ENCODE measurements around the gene SRD5A1. TPM values are rescaled to one million over a fixed set of nuclear protein-coding genes. Genes with fewer than 3 reads are reported as not detected.
A peak's percentile ranks its signal among the peaks of the same experiment; 100 is the strongest.

SRD5A1 gene
- total RNA-seq, 3 donors from 2014 or later (not counting 1 experiment from before 2014, with no cell fraction given) = 6.5 to 11.0 (median 7.8) TPM

DNA sequence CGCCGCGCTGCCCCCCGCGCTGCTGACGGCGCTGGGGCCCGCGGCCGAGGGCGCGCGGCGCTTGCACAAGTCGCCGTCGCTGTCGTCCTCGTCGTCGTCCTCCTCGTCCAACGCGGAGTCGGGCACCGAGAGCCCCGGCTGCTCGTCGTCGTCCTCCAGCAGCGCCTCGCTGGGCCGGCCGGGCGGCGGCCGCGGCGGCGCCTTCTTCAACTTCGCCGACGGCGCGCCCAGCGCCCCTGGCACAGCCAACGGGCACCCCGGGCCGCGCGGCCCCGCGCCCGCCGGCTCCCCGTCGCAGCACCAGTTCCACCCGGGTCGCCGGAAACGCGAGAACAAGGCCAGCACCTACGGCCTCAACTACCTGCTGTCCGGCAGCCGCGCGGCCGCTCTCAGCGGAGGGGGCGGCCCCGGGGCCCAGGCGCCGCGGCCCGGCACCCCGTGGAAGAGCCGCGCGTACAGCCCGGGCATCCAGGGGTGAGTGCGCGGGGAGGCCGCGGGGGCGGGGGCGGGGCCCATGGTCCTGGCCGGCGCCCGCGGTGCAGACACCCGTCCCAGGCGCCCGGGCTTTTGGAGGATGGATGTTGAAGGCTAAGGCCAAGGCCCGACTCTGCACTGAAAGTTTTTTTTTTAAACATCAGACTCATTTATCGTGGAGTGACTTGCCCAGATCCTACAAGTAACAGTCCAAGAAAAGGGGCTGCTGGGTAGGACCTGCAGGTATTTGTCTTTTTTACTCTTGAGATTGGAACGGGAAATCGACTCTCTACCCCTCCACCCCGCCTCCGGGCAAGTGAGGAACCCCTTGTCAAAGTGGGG lies 81.2 kb downstream of the SRD5A1 start:
- Histone ChIP-seq H3K27ac (ENCODE audit: low read length) (no peak overlapping the region), H3K9me3 (ENCODE audit: control insufficient read depth, insufficient read depth, low read length) (no peaks in the 10 kb centered on the region), H3K4me1 (ENCODE audit: control insufficient read depth, insufficient read depth, low read length) (peaks cover 36% of the 10 kb centered on the region), H3K4me3 (ENCODE audit: low read length) (peak overlapping the region; percentile 38), H3K27me3 (ENCODE audit: control insufficient read depth, insufficient read depth, low read length) (peaks cover 2% of the 10 kb centered on the region), H3K36me3 (ENCODE audit: control insufficient read depth, insufficient read depth, low read length) (no peaks in the 10 kb centered on the region)
- H3K27me3 Mint-ChIP-seq (ENCODE audit: low read depth in 2 of 2) = peaks cover 7 to 8% of the 10 kb centered on the region in 2 donors
- H3K9me3 Mint-ChIP-seq = no peaks in the 10 kb centered on the region
- H3K4me3 Mint-ChIP-seq = peak overlapping the region; percentile 82
- WGBS (ENCODE audit: insufficient coverage) = under 1% methylated on average over 95 of the region's 99 CpGs
- no peaks in the 10 kb centered on the region for H3K36me3 Mint-ChIP-seq
- intact Hi-C loops (cut with micrococcal nuclease) = loop anchor here (5.0 kb wide), 1 partner anchor 1222 kb away; no protein-coding TSS in a partner anchor
- peaks cover 53 to 62% of the 10 kb centered on the region in 2 donors for H3K4me1 Mint-ChIP-seq
- TF ChIP-seq, protein P1, sequence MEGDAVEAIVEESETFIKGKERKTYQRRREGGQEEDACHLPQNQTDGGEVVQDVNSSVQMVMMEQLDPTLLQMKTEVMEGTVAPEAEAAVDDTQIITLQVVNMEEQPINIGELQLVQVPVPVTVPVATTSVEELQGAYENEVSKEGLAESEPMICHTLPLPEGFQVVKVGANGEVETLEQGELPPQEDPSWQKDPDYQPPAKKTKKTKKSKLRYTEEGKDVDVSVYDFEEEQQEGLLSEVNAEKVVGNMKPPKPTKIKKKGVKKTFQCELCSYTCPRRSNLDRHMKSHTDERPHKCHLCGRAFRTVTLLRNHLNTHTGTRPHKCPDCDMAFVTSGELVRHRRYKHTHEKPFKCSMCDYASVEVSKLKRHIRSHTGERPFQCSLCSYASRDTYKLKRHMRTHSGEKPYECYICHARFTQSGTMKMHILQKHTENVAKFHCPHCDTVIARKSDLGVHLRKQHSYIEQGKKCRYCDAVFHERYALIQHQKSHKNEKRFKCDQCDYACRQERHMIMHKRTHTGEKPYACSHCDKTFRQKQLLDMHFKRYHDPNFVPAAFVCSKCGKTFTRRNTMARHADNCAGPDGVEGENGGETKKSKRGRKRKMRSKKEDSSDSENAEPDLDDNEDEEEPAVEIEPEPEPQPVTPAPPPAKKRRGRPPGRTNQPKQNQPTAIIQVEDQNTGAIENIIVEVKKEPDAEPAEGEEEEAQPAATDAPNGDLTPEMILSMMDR (IDR thresholded peaks at IDR 0.05) = no peak
- H3K27ac Mint-ChIP-seq = peak overlapping the region; percentile 38
- DNase-seq = peak; percentile 28 to 52
- no peak for ATAC-seq

DNA sequence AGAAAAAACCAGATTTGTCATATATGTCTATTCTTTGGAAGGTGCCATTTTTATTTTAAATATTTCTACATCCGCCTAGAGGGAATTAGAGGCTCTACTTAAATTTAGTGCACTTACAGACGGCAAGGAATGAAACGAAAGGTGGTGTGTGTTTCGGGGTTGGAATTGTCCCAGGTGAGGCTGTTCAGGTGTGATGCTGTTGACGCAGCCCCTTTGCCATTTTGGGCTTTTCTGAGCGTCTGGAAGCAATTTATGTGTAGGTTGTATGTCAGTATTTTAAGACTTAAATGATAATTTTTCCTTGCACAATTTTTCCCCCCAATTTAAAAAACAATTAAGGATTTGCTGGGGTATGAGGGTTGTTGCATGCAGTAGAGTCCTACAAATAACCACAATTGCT lies 82.0 kb downstream of the SRD5A1 start:
- intact Hi-C loops (cut with micrococcal nuclease) = no loop called here

DNA sequence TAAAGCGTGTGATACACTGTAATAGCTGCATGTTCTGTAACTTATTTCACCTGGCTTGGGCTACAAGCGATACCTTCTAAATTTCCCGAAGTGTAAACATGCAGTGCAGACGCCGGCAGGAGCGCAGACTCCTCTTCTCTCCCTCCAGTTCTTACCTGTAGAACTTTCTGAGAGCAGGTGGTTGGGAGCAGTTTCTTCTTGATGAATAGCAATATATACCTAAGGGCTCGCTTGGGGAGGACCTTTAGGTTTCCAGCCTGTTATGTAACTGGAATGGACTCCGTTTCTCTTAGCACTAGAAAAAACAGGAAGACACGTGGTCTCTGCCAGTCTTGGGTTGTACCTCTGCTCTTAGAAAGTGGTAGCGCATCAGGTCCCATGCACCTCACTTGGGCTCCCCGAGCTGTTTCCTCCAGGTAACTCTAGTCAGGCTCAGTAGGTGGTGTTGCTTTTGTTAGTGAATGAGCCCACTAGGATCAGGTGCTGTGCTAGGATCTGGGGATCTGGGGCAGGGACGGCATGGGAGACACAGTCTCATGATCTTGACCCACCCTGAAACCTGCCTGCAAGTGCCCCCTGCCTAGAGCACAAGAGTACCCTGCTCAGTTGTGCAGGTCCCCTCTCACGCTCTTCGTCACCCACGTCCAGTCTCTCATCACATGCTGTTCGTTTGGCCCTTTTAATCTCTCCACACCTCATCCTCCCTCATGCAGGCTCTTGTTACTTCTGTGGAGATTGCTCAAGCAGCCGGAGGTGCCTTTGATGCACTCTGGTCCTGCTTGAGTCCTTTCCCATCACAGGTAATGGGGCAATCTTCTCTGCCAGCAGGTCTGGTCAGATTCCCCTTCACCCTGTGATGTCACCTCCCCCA lies 82.8 kb downstream of the SRD5A1 start:
- TF ChIP-seq, protein P1 (IDR thresholded peaks at IDR 0.05) = no peak
- Histone ChIP-seq H3K9me3 (ENCODE audit: control insufficient read depth, insufficient read depth, low read length) (no peaks in the 10 kb centered on the region), H3K36me3 (ENCODE audit: control insufficient read depth, insufficient read depth, low read length) (no peaks in the 10 kb centered on the region), H3K27me3 (ENCODE audit: control insufficient read depth, insufficient read depth, low read length) (no peaks in the 10 kb centered on the region), H3K4me1 (ENCODE audit: control insufficient read depth, insufficient read depth, low read length) (peaks cover 36% of the 10 kb centered on the region), H3K27ac (ENCODE audit: low read length) (no peak overlapping the region), H3K4me3 (ENCODE audit: low read length) (peak overlapping the region; percentile 1)
- H3K4me1 Mint-ChIP-seq = peaks cover 66 to 70% of the 10 kb centered on the region in 2 donors
- DNase-seq (peak in 1 of 2 donors; percentile 66), ATAC-seq (no peak)
- intact Hi-C loops (cut with micrococcal nuclease) = no loop called here
- no peaks in the 10 kb centered on the region for H3K36me3 Mint-ChIP-seq
- H3K4me3 Mint-ChIP-seq = peak overlapping the region; percentile 82
- H3K9me3 Mint-ChIP-seq = no peaks in the 10 kb centered on the region
- H3K27ac Mint-ChIP-seq = peak overlapping the region; percentile 38 to 69
- WGBS (ENCODE audit: insufficient coverage) = 40% methylated on average over 16 of the region's 17 CpGs
- H3K27me3 Mint-ChIP-seq (ENCODE audit: low read depth in 2 of 2) = no peaks in the 10 kb centered on the region

More for the DNA sequence above, 82.0 kb downstream of the SRD5A1 start:
- Histone ChIP-seq H3K4me1 (ENCODE audit: control insufficient read depth, insufficient read depth, low read length) (peaks cover 36% of the 10 kb centered on the region), H3K4me3 (ENCODE audit: low read length) (peak overlapping the region; percentile 38), H3K9me3 (ENCODE audit: control insufficient read depth, insufficient read depth, low read length) (no peaks in the 10 kb centered on the region), H3K27ac (ENCODE audit: low read length) (no peak overlapping the region), H3K36me3 (ENCODE audit: control insufficient read depth, insufficient read depth, low read length) (no peaks in the 10 kb centered on the region), H3K27me3 (ENCODE audit: control insufficient read depth, insufficient read depth, low read length) (peaks cover 2% of the 10 kb centered on the region)
- Mint-ChIP-seq H3K4me3 (peak overlapping the region; percentile 82), H3K27me3 (ENCODE audit: low read depth in 2 of 2) (peaks cover 4 to 7% of the 10 kb centered on the region in 2 donors), H3K36me3 (no peaks in the 10 kb centered on the region), H3K4me1 (peaks cover 61 to 70% of the 10 kb centered on the region in 2 donors), H3K27ac (peak overlapping the region; percentile 38), H3K9me3 (no peaks in the 10 kb centered on the region)
- TF ChIP-seq, protein P1 (IDR thresholded peaks at IDR 0.05) = no peak
- DNase-seq = no peak
- ATAC-seq = no peak
- WGBS (ENCODE audit: insufficient coverage) = 67% methylated on average over 5 of the region's 6 CpGs
